Measurements from ENCODE around the gene GMCL2. TPM values are rescaled to one million over a fixed set of nuclear protein-coding genes. Genes with fewer than 3 reads are reported as not detected.
"Not testable (repeated sequence)": the region's sequence is repeated elsewhere in the genome, so short reads cannot be mapped to it uniquely, and the experiment has no call there.

GMCL2 gene
- polyA plus RNA-seq, 1 donor = not detected

GRCh38 chr5:178206166-178207101 lies 19.3 kb upstream of the GMCL2 start:
- no peak for DNase-seq (ENCODE audit: low read depth)

GRCh38 chr5:178205749-178206047 lies 18.5 kb upstream of the GMCL2 start:
- no peak for DNase-seq (ENCODE audit: low read depth)

DNA sequence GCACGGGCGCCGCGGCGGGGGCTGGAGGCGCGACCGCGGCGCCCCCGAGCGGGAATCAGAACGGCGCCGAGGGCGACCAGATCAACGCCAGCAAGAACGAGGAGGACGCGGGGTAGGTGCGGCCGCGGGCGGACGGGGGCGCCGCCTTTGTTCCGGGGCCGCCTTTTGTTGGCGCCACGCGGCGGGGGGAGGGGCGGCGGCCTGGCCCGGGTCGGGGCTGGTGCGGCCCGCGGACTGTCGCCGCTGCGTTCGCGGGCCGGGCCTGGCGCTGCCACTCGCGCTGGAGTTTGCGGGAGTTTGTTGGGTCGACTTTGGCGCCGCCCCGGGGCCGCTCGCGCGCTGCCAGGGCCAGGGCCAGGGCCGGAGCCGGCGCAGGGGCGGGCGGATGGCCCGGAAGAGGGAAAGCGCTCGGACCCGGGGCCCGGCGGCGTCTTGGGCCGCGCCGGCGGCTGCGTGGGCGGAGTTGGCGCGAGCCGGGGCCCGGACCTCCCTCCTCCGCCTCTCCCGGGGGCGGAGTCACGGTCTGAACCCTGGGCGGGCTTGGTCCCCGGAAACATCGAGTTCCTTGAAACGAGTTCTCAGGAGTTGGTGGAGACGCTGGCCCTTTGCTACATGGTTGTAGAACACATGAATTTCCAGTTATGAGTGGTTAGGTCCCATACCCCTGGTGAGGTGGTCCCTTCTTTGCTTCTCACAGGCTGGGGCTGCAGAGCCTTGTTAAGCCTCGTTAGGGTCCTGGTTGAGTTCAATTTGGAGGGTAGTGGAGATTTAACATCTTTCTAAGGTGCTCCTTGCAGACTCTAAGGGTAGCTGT lies 18.0 kb upstream of the GMCL2 start:
- DNase-seq (ENCODE audit: low read depth) = peak; percentile 22

DNA sequence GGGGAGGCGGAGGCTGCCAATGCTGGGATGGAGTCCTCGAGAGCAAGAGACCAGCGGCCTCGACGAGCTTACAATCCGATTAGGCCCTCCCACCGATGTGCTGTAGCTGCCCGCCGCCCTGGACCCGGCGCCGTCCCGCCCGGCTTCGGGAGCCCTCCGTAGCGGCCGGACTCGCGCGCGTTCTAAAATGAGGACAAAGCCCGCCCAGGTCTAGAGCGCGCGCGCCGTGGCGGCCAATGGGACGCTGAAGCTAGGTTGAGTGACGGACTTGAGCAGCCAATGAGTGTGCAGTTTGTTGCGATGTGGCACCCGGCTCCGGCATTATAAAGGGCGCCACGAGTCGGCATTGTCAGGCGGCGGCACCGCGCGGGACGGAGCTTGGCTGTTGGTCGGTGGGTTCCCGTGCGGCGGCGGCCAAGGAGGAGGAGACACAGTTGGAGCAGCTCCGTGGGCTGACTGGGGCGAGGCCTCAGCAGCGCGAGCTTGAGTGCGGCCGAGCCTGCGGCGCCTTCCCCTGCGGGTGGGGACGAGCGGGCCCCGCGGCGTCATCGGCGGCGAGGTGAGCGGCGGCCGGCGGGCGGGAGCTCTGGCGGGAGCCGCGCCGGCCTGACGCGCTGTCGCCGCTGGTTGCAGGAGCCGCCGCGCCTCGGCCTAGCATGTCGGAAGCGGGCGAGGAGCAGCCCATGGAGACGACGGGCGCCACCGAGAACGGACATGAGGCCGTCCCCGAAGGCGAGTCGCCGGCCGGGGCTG lies 17.2 kb upstream of the GMCL2 start, which contains the start of gene HNRNPAB:
HNRNPAB (plus strand) TSS at position 352 of the 753 bp plus-strand sequence; CDS start at position 657, 305 bp downstream.
- DNase-seq (ENCODE audit: low read depth) = peak; percentile 92

DNA sequence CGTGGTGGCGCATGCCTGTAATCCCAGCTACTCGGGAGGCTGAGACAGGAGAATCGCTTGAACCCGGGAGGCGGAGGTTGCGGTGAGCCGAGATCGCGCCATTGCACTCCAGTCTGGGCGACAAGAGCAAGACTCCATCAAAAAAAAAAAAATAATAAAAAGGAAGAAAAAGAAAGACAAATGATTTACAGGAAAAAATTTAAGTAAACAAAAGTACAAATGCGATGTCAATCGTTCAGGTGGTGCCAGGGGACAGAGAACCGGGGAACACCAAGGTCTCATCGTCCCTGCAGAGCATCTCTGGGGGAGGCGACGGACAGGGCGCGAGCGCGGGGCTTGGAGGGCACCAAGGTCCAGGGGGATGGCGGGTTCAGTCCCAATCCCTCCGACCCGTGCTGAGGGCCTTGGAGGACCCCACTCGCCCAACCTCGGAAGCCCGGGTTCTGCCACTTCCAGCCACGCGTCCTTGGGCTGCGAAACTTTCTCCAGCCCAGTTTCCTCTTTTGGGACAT lies 16.6 kb upstream of the GMCL2 start:
- DNase-seq (ENCODE audit: low read depth) = no peak

GRCh38 chr5:178202541-178202940 lies 15.4 kb upstream of the GMCL2 start:
- DNase-seq (ENCODE audit: low read depth) = no peak

GRCh38 chr5:178201927-178202235 lies 14.7 kb upstream of the GMCL2 start:
- no peak for DNase-seq (ENCODE audit: low read depth)

DNA sequence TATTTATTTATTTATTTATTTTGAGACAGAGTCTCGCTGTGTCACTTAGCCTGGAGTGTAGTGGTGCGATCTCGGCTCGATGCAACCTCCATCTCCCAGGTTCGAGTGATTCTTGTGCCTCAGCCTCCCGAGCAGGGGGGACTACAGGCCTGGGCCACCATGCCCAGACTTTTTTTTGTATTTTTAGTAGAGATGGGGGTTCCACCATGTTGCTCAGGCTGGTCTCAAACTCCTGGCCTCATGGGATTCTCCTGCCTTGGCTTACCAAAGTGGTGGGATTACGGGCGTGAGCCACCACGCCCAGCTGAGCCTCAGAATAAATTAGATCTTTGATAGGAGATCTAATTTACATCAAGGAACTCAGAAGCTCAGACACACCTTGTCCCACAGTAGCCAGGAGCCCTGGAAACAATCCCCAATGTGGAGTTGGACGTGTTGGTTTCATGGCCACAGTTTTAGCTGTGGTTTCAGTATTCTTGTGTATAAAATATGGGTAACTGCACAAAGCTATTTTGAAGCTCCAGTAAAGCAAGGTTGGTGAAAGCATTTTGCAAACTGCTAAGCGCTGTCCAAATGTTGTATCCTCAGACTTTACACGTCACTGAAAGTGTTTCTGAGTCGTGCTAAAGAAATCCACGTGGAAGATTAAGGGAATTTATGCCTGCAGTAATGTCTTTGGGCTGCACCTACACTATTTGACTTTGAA lies 14.2 kb upstream of the GMCL2 start:
- DNase-seq (ENCODE audit: low read depth) = no peak

DNA sequence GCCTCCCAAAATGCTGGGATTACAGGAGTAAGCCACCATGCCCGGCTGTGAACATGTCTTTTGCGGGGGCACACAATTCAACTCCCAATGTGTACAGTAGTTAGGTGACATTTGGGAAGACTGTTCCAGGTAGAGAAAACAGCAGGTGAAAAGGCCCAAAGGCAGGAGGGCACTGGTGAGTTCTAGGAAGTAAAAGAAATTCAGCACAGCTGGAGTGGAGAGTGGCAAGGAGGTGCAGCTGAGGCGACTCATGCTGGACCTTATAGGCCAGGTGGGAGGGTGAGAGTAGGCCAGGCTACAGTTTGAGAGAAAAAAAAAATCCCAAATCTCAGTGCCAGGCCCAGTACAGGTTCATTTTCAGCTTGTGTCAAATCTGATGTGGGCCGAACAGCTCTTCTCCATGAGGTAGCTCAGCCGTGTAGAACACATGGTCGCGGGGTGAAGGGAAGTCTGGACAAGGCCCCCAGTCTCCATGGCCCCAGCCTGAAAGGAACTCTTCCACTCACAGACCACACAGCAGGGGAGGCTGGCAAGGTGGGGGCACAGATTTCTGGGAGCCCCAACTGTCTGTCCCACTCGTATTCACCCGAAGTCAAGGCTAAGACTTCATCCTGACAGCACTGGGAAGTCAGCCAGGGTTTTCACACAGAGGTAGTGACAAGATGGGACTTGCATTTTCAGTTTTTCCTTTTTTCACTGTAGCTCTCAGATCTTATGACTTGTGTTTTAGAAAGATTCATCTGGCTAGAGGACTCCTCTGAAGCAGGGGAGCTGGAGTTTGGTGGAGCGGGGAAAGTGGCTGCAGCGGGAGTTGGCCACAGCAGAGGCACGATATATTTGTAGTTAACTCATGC lies 12.6 kb upstream of the GMCL2 start:
- DNase-seq (ENCODE audit: low read depth) = no peak

- no peak for DNase-seq (ENCODE audit: low read depth)
These were observed 11.5 kb upstream of the GMCL2 start for GRCh38 chr5:178198706-178199105.

- not testable (repeated sequence) for DNase-seq (ENCODE audit: low read depth)
These were observed 11.0 kb upstream of the GMCL2 start for GRCh38 chr5:178198151-178198550.

- no peak for DNase-seq (ENCODE audit: low read depth)
These were observed 9.8 kb upstream of the GMCL2 start for GRCh38 chr5:178196986-178197385.

DNA sequence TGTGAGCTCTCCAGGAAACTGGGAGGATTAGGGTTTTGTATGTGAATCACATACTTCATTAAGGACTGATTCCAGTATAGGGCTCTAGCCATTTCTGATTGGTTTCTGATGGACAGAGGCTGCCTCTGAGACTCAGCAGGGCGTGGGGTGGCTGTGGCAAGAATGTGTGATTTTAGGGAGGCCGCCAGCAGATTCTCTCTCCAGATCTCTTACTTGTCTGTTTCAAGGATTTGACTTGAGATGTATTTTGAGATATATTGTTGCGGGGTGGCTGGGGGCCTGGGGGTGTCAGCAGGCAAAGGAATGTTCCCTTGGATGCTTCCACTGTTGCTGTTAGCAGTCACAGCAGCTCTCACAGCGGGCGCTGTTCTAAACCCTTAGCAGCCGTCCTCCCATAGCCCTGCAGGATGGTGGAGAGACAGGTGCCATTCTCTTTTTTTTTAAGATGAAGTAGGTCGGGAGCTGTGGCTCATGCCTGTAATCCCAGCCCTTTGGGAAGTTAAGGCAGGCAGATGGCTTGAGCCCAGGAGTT lies 9.2 kb upstream of the GMCL2 start:
- DNase-seq (ENCODE audit: low read depth) = no peak

DNA sequence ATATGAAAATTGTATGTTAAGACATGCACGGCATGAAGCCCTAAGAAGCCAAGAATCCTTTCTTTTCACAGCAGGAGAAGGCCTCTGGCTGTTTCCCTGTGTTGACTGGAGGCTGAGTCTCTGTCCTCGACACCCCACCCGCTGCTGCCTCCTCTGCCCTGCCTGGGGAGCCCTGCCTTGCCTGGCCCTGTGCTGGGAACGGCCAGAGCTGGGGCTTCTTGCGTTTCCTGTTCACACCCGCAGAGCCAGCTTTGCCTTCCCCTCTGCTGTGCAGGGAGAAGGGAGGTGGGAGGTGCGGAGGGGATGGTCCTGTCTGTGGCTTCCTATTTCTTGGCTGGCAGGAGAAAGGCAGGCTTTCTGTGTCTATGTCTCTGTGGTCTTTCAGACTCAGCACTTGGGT lies 6.9 kb upstream of the GMCL2 start:
- no peak for DNase-seq (ENCODE audit: low read depth)

- no peak for DNase-seq (ENCODE audit: low read depth)
These were observed 6.2 kb upstream of the GMCL2 start for GRCh38 chr5:178193251-178193809.

GRCh38 chr5:178192787-178193186 lies 5.6 kb upstream of the GMCL2 start:
- DNase-seq (ENCODE audit: low read depth) = no peak

GRCh38 chr5:178192244-178192643 lies 5.1 kb upstream of the GMCL2 start:
- no peak for DNase-seq (ENCODE audit: low read depth)

DNA sequence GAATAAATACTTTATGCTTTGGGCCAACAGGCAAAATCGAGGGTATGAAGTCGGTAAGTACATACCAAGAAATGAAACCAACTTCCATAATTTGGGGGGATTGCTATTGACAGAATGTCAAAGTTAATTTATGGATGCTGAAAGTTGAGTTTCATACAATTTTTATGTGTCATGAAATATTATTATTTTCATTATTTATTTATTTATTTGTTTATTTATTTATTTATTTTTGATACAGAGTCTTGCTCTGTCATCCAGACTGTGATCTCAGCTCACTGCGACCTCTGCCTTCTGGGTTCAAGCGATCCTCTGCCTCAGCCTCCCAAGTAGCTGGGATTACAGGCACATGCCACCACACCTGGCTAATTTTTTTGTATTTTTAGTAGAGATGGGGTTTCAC lies 4.5 kb upstream of the GMCL2 start:
- DNase-seq (ENCODE audit: low read depth) = no peak

GRCh38 chr5:178189433-178189832 lies 2.3 kb upstream of the GMCL2 start:
- DNase-seq (ENCODE audit: low read depth) = no peak

- no peak for DNase-seq (ENCODE audit: low read depth)
These were observed 744 bp downstream of the GMCL2 start for GRCh38 chr5:178186427-178186826.

Measured in forelimb muscle (tissue), 1 donor.